Measurements from ENCODE around the gene SS18L1.
A peak's percentile ranks its signal among the peaks of the same experiment; 100 is the strongest.

SS18L1 gene

DNA sequence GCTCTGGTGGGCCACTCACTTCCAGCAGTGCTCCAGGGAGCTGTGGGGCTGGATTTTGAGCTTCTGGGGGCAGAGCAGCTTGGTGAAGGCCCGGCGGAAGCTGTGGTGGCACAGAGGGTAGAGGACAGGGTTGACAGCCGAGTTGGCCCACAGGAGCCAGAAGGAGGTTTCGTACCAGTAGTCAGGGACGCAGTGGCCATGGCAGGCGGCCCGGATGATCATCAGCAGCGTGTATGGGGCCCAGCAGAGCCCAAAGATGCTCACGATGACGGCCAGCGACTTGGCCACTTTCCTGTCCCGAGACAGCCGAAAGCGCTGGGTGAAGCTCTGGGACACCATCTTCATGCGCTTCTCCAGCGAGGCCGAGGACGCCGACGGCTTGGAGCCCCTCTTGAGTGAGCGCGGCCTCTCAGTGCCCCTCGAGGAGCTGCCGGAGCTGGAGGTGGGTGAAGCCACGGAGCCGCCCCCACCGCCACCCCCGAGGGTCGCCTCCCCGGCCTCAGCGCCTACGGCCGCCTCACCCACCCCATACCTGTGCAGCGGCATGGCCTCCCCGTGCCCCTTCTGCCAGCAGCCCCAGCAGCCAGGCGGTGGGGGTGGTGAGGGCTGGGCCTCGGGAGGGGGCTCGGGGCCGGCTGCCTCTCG lies 72.5 kb downstream of the SS18L1 start:
- no peak for DNase-seq

DNA sequence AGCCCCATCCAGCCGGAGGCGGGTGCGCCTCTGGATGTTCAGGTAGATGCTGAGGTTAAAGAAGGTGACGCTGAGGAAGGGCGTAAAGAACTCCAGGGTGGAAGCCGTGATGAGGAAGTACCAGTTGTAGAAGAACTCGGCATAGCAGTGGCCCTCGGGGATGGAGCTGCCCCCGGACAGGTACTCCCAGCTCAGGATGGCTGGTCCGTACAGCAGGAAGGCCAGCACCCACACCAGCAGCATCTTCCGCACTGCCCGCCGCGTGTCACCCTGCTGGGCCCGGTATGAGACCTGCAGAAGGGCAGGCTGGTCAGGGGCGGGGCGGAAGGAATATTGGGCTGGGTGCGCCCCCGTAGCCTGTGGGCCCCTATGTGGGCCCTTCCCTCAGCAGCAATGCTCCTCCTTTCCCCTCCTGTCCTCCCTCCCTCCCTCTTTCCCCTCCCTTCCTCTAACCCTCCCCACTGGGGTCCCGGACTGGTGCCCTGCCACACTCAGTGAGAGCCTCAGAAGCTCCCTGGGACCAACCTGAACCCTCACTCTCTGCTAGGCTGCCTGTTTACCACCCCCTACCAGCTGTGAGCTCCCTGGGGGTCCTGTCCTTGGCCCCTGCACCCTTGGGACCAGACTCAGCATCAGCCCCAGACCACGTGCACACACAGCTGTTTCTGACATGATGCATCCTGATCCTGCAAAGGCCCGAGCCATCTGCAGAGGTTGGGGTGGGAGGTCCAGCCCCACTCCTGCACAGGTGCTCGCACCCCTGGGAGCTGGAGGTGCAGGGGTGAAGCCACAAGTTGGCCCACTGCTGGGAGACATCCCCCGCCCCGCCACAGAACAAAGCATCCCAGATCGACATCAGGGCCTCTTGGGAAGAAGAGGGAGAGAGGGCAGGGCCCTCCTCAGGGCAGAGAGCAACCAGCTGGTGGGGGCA lies 73.3 kb downstream of the SS18L1 start:
- no peak for DNase-seq

GRCh38 chr20:62217913-62218773 lies 74.6 kb downstream of the SS18L1 start:
- no peak for DNase-seq

- DNase-seq, result no peak
These were observed 75.8 kb downstream of the SS18L1 start for GRCh38 chr20:62219101-62219991.

GRCh38 chr20:62219992-62220665 lies 76.6 kb downstream of the SS18L1 start, which contains the start of gene HRH3:
HRH3 (minus strand) TSS chr20:62220278; CDS start chr20:62219970, 308 bp downstream.
- no peak for DNase-seq

GRCh38 chr20:62220666-62221568 lies 77.3 kb downstream of the SS18L1 start:
- no peak for DNase-seq

- no peak for DNase-seq
These were observed 78.8 kb downstream of the SS18L1 start for GRCh38 chr20:62222266-62222850.

DNA sequence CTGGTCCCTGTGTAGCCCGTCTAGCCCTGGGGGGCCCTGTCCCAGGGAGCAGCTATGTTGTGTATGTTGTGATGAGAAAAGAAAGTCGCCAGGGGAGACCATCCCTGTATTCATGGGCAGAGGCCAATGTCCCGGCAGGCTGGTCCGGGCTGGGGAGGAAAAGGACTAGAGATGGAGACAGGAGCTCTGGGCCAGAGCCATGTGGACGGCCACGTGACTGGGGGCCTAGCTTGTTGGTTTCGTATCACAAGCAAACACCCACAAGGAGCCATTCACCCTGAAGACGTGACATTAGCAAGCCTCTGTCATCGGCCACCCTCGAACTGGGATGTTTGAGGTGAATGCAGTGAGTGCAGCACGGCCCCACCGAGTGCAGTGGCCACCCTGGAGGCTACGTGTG lies 79.4 kb downstream of the SS18L1 start:
- DNase-seq, result no peak

DNA sequence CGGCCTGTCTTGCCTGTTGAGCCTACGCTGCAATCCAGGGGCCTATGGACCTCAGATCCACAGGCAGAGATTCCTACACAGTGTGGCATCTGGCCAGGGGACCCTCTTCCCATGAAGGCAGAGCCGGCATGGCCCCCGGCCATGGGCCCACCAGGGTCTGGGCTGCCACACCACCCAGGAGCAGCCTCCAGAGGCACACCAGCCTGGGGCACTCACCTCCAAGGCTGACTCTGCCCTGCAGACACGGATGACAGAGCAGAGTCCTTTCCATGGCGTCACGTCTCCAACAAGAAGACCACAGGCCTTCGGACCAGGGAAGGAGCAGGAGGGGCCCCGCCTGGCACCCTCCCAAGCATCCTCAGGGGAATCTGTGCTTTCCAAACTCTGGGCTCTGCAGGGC lies 80.0 kb downstream of the SS18L1 start:
- DNase-seq, result no peak

DNA sequence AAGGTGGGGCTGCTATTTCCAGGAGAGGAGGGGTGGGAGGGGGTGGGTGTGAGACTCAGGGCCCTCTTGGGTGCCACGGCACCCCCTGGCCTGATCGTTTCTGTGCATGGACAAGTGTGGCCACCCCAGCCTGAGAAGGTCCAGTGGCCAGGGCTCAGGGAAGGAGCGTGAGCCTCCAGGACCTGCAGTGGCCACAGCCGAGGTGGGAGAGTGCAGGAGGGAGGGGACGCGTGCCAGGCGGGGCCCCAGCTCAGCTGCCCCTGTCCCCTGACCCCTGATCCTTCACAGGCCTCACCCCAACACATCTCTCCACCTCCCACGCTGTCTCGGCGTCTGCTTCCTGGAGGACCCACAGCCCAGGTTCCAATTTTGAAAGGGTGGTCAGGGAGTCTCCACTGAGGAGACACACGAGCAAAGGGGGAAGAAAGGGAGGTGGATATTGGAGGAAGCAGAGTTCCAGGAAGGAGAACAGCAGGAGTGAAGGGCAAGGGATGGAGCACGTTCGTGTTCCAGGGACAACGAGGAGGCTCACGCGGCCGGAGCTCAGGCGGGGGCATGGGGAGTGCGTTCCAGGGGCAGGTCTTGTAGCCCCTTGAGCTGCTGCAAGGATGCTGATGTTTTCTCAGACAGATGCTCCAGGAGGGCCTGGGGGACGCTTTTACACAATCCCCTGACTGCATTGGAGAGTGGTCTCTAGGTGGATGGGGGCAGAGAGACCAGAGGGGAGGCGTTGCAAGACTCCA lies 80.7 kb downstream of the SS18L1 start:
- no peak for DNase-seq

DNA sequence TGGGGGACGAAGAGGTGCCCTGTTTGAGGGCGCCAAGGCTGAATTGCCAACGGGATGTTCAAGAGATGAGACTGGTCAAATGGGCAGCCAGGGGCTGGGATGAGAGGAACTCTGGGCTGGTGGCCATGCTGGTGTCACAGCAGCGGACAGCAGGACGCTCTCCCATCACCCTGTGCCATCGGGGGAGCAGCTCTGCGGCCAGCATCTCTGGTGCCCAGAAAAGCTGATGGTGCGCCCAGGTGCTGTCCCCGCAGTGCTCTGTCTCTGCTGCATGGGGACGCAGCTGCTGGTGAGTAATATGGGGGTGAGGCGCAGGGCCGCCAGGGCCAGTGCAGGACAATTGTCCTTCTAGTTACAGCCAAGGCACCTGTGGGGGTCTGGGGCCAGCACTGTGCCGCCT lies 81.5 kb downstream of the SS18L1 start:
- no peak for DNase-seq

DNA sequence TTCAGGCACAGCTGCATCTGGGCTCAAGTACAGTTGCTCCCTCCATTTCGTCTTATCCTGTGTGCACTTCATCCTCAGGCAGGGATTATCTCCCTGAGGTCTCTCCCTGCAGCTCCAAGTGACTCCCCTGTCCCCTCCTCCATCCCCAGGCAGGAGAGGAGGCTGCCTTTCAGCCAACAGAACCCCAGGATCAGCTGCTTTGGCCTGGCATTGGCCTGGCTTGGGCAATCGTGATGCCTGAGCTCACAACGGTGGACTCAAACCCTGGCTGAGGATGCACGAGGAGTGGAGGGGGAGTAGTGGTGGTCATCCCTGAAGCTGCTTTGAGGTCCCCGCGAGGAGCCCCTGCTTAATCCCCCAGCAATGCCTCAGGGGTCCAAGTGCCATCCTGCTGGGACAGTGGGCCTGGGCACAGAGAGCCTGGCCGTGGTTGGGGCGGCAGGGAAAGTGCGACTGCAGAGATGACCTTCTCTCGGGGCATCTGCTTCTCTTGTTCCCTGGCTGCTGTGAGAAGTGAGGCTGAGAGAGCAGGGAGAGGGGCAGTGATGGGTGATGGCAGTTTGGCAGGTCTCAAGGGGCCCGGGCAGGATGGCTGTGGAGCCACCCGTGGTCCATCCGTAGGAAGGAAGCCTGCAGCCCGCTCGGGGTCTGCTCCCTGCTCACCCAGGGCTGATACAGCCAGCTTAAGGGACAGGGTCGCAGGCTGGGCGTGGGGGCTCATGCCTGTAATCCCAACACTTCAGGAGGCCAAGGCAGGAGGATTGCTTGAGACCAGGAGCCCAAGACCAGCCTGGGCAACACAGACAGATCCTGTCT lies 82.5 kb downstream of the SS18L1 start:
- DNase-seq, result no peak

- no peak for DNase-seq
These were observed 83.4 kb downstream of the SS18L1 start for GRCh38 chr20:62226707-62227590.

GRCh38 chr20:62227591-62227976 lies 84.0 kb downstream of the SS18L1 start:
- no peak for DNase-seq

- DNase-seq, result peak; percentile 45
These were observed 84.7 kb downstream of the SS18L1 start for GRCh38 chr20:62227977-62228958.

- DNase-seq, result no peak
These were observed 85.5 kb downstream of the SS18L1 start for GRCh38 chr20:62228982-62229545.

Data from SHP77 treated with DMSO at 0.1 percent for 48 hours (cell line).